GM23338 (cell line): ENCODE measurements around the gene CFAP77.

Source experiments
- EZH2 ChIP-seq: fragments of 200-600 bp; sonication (generic); IDR thresholded peaks from one replicate; pipeline ENCODE4 v1.8.0; 2017; ENCODE audit warnings: antibody characterized with exemption, mild to moderate bottlenecking, low read depth; ENCODE audit not compliant: unreplicated experiment
- EZH2phosphoT487 ChIP-seq: fragments of 200-600 bp; sonication (generic); IDR thresholded peaks from one replicate; pipeline ENCODE4 v1.8.1; 2018; ENCODE audit warnings: antibody characterized with exemption; ENCODE audit not compliant: unreplicated experiment
- JUNB ChIP-seq: IDR thresholded peaks from one replicate; pipeline ENCODE4 v1.6.1; 2016; ENCODE audit warnings: antibody characterized with exemption; ENCODE audit not compliant: unreplicated experiment
- POLR2AphosphoS5 ChIP-seq: IDR thresholded peaks from 2 replicates; pipeline ENCODE4 v1.6.1; 2016; ENCODE audit warnings: antibody characterized with exemption, low read depth
- ZNF114 ChIP-seq: fragments of 250-450 bp; sonication (Bioruptor Pico); IDR thresholded peaks from 2 replicates; pipeline ENCODE4 v1.5.0; 2020; ENCODE audit warnings: mild to moderate bottlenecking, moderate library complexity
- TF ChIP-seq, protein P1 (sequence below), 2 experiments: fragments of 200-600 bp in 1 of 2; sonication (generic) in 1 of 2; conservative IDR thresholded peaks; 2 replicates each; pipeline versions ENCODE4 v1.5.1 to v1.6.1; 2016 to 2017; ENCODE audit warnings: antibody characterized with exemption in 2 of 2, low read depth in 2 of 2, mild to moderate bottlenecking in 2 of 2, moderate library complexity in 1 of 2
- TF ChIP-seq, protein P2 (sequence below): IDR thresholded peaks from one replicate; pipeline ENCODE4 v1.6.1; 2018; ENCODE audit warnings: antibody characterized with exemption; ENCODE audit not compliant: unreplicated experiment

DNA sequence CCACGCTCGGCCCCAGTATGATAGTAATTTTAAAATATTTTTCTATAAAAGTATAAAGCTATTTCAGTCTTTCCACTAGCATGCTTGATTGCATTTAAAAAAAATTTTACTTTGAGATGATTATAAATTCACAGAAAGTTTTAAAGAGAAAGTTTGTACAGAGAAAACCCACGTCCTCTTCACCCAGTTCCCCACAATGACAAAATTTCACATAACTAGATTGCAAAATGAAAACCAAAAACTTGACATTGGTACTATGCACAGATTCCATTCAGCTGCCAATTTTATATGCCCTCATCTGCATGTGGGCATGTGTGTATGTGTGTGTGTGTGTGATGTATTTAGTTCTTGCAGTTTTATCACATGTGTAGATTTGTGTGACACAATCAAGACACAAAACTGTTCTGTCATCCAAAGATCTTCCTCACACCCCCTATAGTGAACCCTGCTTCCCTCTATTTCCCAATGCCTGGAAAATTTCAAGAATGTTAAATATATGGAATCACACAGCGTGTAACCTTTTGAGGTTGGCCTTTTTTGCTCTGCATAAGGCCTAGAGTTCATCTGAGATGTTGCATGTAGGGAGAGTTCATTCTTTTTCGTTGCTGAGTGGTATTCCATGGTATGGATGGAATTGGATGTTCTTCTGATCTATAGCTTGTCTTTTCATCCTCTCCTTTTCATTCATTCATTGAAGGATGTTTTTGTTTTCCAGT, 115.5 kb downstream of the CFAP77 start:
- TF ChIP-seq ZNF114 (CRISPR knock-in tag), result no peak
- TF ChIP-seq, protein P1, sequence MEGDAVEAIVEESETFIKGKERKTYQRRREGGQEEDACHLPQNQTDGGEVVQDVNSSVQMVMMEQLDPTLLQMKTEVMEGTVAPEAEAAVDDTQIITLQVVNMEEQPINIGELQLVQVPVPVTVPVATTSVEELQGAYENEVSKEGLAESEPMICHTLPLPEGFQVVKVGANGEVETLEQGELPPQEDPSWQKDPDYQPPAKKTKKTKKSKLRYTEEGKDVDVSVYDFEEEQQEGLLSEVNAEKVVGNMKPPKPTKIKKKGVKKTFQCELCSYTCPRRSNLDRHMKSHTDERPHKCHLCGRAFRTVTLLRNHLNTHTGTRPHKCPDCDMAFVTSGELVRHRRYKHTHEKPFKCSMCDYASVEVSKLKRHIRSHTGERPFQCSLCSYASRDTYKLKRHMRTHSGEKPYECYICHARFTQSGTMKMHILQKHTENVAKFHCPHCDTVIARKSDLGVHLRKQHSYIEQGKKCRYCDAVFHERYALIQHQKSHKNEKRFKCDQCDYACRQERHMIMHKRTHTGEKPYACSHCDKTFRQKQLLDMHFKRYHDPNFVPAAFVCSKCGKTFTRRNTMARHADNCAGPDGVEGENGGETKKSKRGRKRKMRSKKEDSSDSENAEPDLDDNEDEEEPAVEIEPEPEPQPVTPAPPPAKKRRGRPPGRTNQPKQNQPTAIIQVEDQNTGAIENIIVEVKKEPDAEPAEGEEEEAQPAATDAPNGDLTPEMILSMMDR (conservative IDR thresholded peaks at IDR 0.05; ENCODE audit: low read depth in 2 of 2), result no peak
- no peak for TF ChIP-seq EZH2
- no peak for TF ChIP-seq POLR2AphosphoS5
- TF ChIP-seq JUNB, result no peak
- TF ChIP-seq, protein P2, sequence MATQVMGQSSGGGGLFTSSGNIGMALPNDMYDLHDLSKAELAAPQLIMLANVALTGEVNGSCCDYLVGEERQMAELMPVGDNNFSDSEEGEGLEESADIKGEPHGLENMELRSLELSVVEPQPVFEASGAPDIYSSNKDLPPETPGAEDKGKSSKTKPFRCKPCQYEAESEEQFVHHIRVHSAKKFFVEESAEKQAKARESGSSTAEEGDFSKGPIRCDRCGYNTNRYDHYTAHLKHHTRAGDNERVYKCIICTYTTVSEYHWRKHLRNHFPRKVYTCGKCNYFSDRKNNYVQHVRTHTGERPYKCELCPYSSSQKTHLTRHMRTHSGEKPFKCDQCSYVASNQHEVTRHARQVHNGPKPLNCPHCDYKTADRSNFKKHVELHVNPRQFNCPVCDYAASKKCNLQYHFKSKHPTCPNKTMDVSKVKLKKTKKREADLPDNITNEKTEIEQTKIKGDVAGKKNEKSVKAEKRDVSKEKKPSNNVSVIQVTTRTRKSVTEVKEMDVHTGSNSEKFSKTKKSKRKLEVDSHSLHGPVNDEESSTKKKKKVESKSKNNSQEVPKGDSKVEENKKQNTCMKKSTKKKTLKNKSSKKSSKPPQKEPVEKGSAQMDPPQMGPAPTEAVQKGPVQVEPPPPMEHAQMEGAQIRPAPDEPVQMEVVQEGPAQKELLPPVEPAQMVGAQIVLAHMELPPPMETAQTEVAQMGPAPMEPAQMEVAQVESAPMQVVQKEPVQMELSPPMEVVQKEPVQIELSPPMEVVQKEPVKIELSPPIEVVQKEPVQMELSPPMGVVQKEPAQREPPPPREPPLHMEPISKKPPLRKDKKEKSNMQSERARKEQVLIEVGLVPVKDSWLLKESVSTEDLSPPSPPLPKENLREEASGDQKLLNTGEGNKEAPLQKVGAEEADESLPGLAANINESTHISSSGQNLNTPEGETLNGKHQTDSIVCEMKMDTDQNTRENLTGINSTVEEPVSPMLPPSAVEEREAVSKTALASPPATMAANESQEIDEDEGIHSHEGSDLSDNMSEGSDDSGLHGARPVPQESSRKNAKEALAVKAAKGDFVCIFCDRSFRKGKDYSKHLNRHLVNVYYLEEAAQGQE, result no peak
- no peak for TF ChIP-seq EZH2phosphoT487
